ENCODE measurements around the gene CELA2B.
"Not testable (repeated sequence)": the region's sequence is repeated elsewhere in the genome, so short reads cannot be mapped to it uniquely, and the experiment has no call there.

CELA2B gene

GRCh38 chr1:15475752-15476314, at the start of gene CELA2B:
Gene CELA2B, plus strand, starts transcription at chr1:15476104. Its CDS starts 22 bp downstream, at chr1:15476126.
- DNase-seq: no peak

GRCh38 chr1:15426492-15427279, 49.2 kb upstream of the CELA2B start:
- DNase-seq: no peak

GRCh38 chr1:15427280-15427666, 48.6 kb upstream of the CELA2B start:
- no peak for DNase-seq

- not testable (repeated sequence) for DNase-seq
Measured at GRCh38 chr1:15428252-15428651, 47.7 kb upstream of the CELA2B start.

GRCh38 chr1:15428815-15429435, 47.0 kb upstream of the CELA2B start:
- no peak for DNase-seq

- no peak for DNase-seq
Measured at GRCh38 chr1:15429701-15430149, 46.2 kb upstream of the CELA2B start.

- peak; percentile 29 for DNase-seq
Measured at GRCh38 chr1:15430787-15431570, 44.9 kb upstream of the CELA2B start.

GRCh38 chr1:15431571-15431948, 44.3 kb upstream of the CELA2B start:
- no peak for DNase-seq

- DNase-seq: peak; percentile 32
Measured at GRCh38 chr1:15432324-15432723, 43.6 kb upstream of the CELA2B start.

- no peak for DNase-seq
Measured at GRCh38 chr1:15433471-15433870, 42.4 kb upstream of the CELA2B start.

GRCh38 chr1:15434739-15435138, 41.2 kb upstream of the CELA2B start:
- not testable (repeated sequence) for DNase-seq

GRCh38 chr1:15435239-15436077, 40.4 kb upstream of the CELA2B start:
- no peak for DNase-seq

- DNase-seq: no peak
Measured at GRCh38 chr1:15436881-15437442, 38.9 kb upstream of the CELA2B start.

GRCh38 chr1:15439325-15439724, 36.6 kb upstream of the CELA2B start:
- no peak for DNase-seq

- no peak for DNase-seq
Measured at GRCh38 chr1:15440357-15440756, 35.5 kb upstream of the CELA2B start.

- DNase-seq: no peak
Measured at GRCh38 chr1:15441247-15441646, 34.7 kb upstream of the CELA2B start.

- DNase-seq: no peak
Measured at GRCh38 chr1:15442119-15442518, 33.8 kb upstream of the CELA2B start.

- DNase-seq: no peak
Measured at GRCh38 chr1:15442759-15443158, 33.1 kb upstream of the CELA2B start.

- DNase-seq: no peak
Measured at GRCh38 chr1:15443281-15443680, 32.6 kb upstream of the CELA2B start.

GRCh38 chr1:15444468-15445389, 31.2 kb upstream of the CELA2B start:
- no peak for DNase-seq
